IMR-90 (cell line): ENCODE data around the gene MYO1H. TPM values are rescaled to one million over a fixed set of nuclear protein-coding genes. Genes with fewer than 3 reads are reported as not detected.

Experiments
- ATAC-seq: fragments of 200-7000 bp; cut with Tn5 transposase; 2 replicates; pipeline ENCODE4 v1.9.1; 2020; ENCODE audit warnings: low read depth, mild to moderate bottlenecking, moderate library complexity
- BruUV-seq: library from RNA; stranded (reverse); fragments of 400-500 nt; replicated peaks from 2 replicates; lab custom pipeline; 2021; lab: Mats Ljungman, UMichigan
- CTCF ChIA-PET: fragments of 300-600 bp; formaldehyde crosslinking; extraction: SDS; loops from one replicate; lab custom pipeline; 2021; ENCODE audit warnings: antibody characterized with exemption; lab: Yijun Ruan, JAX
- POLR2A ChIA-PET: fragments of 300-600 bp; sonication (Branson Sonifier 250); formaldehyde crosslinking; loops from one replicate; lab custom pipeline; 2022; ENCODE audit warnings: antibody characterized with exemption; ENCODE audit not compliant: unreplicated experiment; lab: Charles Lee
- DNase-seq: peaks from one replicate; pipeline ENCODE4 v3.0.0; 2013
- H2AFZ ChIP-seq: replicated peaks from 2 replicates; pipeline ENCODE3; 2013; ENCODE audit warnings: low read length, mild to moderate bottlenecking; ENCODE audit not compliant: poor library complexity
- H2AK5ac ChIP-seq: 2 replicates; pipeline ENCODE4 v1.6.1; 2013; ENCODE audit warnings: low read depth, low read length, inconsistent platforms
- H2AK9ac ChIP-seq: replicated peaks from 2 replicates; pipeline ENCODE3; 2013; ENCODE audit warnings: mild to moderate bottlenecking, low read depth, low read length, moderate library complexity; ENCODE audit not compliant: poor library complexity
- H2BK120ac ChIP-seq: 2 replicates; pipeline ENCODE4 v1.6.1; 2013; ENCODE audit warnings: low read depth, low read length, inconsistent platforms
- H2BK15ac ChIP-seq: 3 replicates; pipeline ENCODE4 v1.6.1; 2013; ENCODE audit warnings: low read depth, low read length, inconsistent platforms
- H2BK20ac ChIP-seq: 2 replicates; pipeline ENCODE4 v1.6.1; 2013; ENCODE audit warnings: low read depth, mild to moderate bottlenecking, inconsistent platforms, low read length, moderate library complexity
- H2BK5ac ChIP-seq: 2 replicates; pipeline ENCODE4 v1.6.1; 2013; ENCODE audit warnings: mild to moderate bottlenecking, low read depth, low read length, inconsistent platforms; ENCODE audit not compliant: poor library complexity, severe bottlenecking
- H3K14ac ChIP-seq: replicated peaks from 2 replicates; pipeline ENCODE4 v1.6.1; 2013; ENCODE audit warnings: low read depth, low read length, inconsistent platforms
- H3K18ac ChIP-seq: 2 replicates; pipeline ENCODE4 v1.6.1; 2013; ENCODE audit warnings: low read depth, low read length, control low read depth
- H3K23ac ChIP-seq: 2 replicates; pipeline ENCODE4 v1.6.1; 2013; ENCODE audit warnings: low read depth, low read length, inconsistent platforms
- H3K27ac ChIP-seq: 2 replicates; pipeline ENCODE4 v1.5.1; 2013; ENCODE audit warnings: mild to moderate bottlenecking, control low read depth, low read length; ENCODE audit not compliant: insufficient read depth
- H3K27me3 ChIP-seq: 2 replicates; pipeline ENCODE4 v1.6.1; 2013; ENCODE audit warnings: low read length; ENCODE audit not compliant: control insufficient read depth, insufficient read depth
- H3K36me3 ChIP-seq: 2 replicates; pipeline ENCODE4 v1.6.1; 2013; ENCODE audit warnings: low read length, mixed read lengths; ENCODE audit not compliant: control insufficient read depth, insufficient read depth
- H3K4ac ChIP-seq: 2 replicates; pipeline ENCODE4 v1.6.1; 2013; ENCODE audit warnings: low read depth, low read length, inconsistent platforms
- H3K4me1 ChIP-seq: 2 replicates; pipeline ENCODE4 v1.6.1; 2013; ENCODE audit warnings: low read length, mixed read lengths; ENCODE audit not compliant: control insufficient read depth, insufficient read depth
- H3K4me2 ChIP-seq: 2 replicates; pipeline ENCODE4 v1.6.1; 2013; ENCODE audit warnings: low read depth, mild to moderate bottlenecking, control low read depth, low read length, moderate library complexity
- H3K4me3 ChIP-seq: 2 replicates; pipeline ENCODE4 v1.5.1; 2013; ENCODE audit warnings: low read depth, mild to moderate bottlenecking, control low read depth, low read length, moderate library complexity; ENCODE audit not compliant: insufficient read depth
- H3K56ac ChIP-seq: 2 replicates; pipeline ENCODE4 v1.6.1; 2013; ENCODE audit warnings: low read length, inconsistent platforms; ENCODE audit not compliant: insufficient read depth; ENCODE audit errors: extremely low read depth
- H3K79me1 ChIP-seq, 2 experiments: 2 replicates each; pipeline ENCODE4 v1.6.1; 2013; ENCODE audit warnings: low read length in 2 of 2, inconsistent platforms in 1 of 2, low read depth in 1 of 2
- H3K9ac ChIP-seq: 2 replicates; pipeline ENCODE4 v1.6.1; 2013; ENCODE audit warnings: low read depth, low read length, control low read depth
- H3K9me1 ChIP-seq: 2 replicates; pipeline ENCODE4 v1.6.1; 2013; ENCODE audit warnings: low read length, inconsistent platforms; ENCODE audit not compliant: insufficient read depth
- H3K9me3 ChIP-seq: 2 replicates; pipeline ENCODE4 v1.6.1; 2013; ENCODE audit warnings: low read length; ENCODE audit not compliant: control insufficient read depth, insufficient read depth
- H4K20me1 ChIP-seq: 2 replicates; pipeline ENCODE4 v1.6.1; 2013; ENCODE audit warnings: low read length, inconsistent platforms; ENCODE audit not compliant: insufficient read depth
- H4K5ac ChIP-seq: 2 replicates; pipeline ENCODE4 v1.6.1; 2013; ENCODE audit warnings: mild to moderate bottlenecking, low read depth, low read length, control low read depth
- H4K8ac ChIP-seq, 2 experiments: 2 replicates each; pipeline ENCODE4 v1.6.1; 2013; ENCODE audit warnings: low read depth in 2 of 2, low read length in 2 of 2, control low read depth in 1 of 2, inconsistent platforms in 1 of 2
- H4K91ac ChIP-seq: 2 replicates; pipeline ENCODE4 v1.6.1; 2013; ENCODE audit warnings: low read depth, low read length, inconsistent platforms; ENCODE audit not compliant: insufficient read depth
- MAZ ChIP-seq: IDR thresholded peaks from 2 replicates; pipeline ENCODE4 v1.6.1; 2012; ENCODE audit warnings: low read depth, mild to moderate bottlenecking, low read length, improper control_type of control experiment, moderate library complexity, borderline replicate concordance
- POLR2A ChIP-seq: IDR thresholded peaks from 2 replicates; pipeline ENCODE4 v1.6.1; 2012; ENCODE audit warnings: mild to moderate bottlenecking, low read depth, low read length
- RFX5 ChIP-seq: IDR thresholded peaks from 2 replicates; pipeline ENCODE4 v1.8.0; 2012; ENCODE audit warnings: low read depth, mild to moderate bottlenecking, low read length, moderate library complexity
- WGBS, 2 experiments: methylation state at CpG; one replicate each; pipeline versions ENCODE4 v1.1.5 to v1.1.7; 2013; ENCODE audit warnings: missing lambda C conversion rate in 2 of 2; ENCODE audit not compliant: insufficient read length in 1 of 2; ENCODE audit errors: extremely low coverage in 2 of 2; 5-methylcytosine and 5-hydroxymethylcytosine counted together
- dilution Hi-C: fragments of 300-500 bp; cut with HindIII; formaldehyde crosslinking; loops from one replicate; pipeline ENCODE4 v1.14.3; 2018; ENCODE audit warnings: low sequenced_read_pairs; ENCODE audit not compliant: unreplicated experiment
- in situ Hi-C: fragments of 300-500 bp; cut with MboI; formaldehyde crosslinking; loops from 3 replicates; pipeline ENCODE4 v1.14.3; 2019; ENCODE audit warnings: low sequenced_read_pairs, inconsistent platforms, mixed read lengths
- intact Hi-C: fragments of 100-400 bp; cut with micrococcal nuclease; formaldehyde crosslinking; loops from 2 replicates; pipeline ENCODE4 v1.10.0; 2022
- polyA plus RNA-seq, 3 experiments: library from polyadenylated mRNA; depleted of rRNA; stranded (reverse); fragments of >200 nt; gene quantifications; 2 replicates each; pipeline ENCODE4 v1.2.3, GENCODE V29; 2012; ENCODE audit warnings: low replicate concordance in 1 of 3
- total RNA-seq: library from RNA; depleted of rRNA; stranded (reverse); fragments of >200 nt; gene quantifications from 2 replicates; pipeline ENCODE4 v1.2.3, GENCODE V29; 2012

MYO1H gene
- total and polyA plus RNA-seq, 2 of the 4 experiments (the other 2 are of a cell fraction), result not detected

- Histone ChIP-seq H3K9me1 (peaks cover 42% of the 10 kb centered on the region), H2BK20ac (peak overlapping the region; percentile 88), H3K18ac (peak overlapping the region; percentile 82), H3K9ac (peak overlapping the region; percentile 63), H3K9me3 (no peaks in the 10 kb centered on the region), H2BK5ac (peak overlapping the region; percentile 95), H3K23ac (peak overlapping the region; percentile 92), H3K14ac (peak overlapping the region; percentile 88), H2AK9ac (peak overlapping the region; percentile 73), H2AK5ac (peak overlapping the region; percentile 98), H3K4me1 (peaks cover 53% of the 10 kb centered on the region), H3K4ac (peak overlapping the region; percentile 98), H3K36me3 (peaks cover 33% of the 10 kb centered on the region), H4K91ac (peak overlapping the region; percentile 98), H2BK15ac (peak overlapping the region; percentile 86; the same call in 2 of the 3 replicates), H3K27ac (peak overlapping the region; percentile 99), H3K27me3 (no peaks in the 10 kb centered on the region), H4K20me1 (peaks cover 16% of the 10 kb centered on the region; the same call in 1 of the 2 replicates), H4K5ac (peak overlapping the region; percentile 93), H4K8ac (peak overlapping the region; percentile 81 to 96), H3K4me3 (no peak overlapping the region), H3K4me2 (no peak overlapping the region), H2AFZ (no peak overlapping the region), H3K56ac (peak overlapping the region; percentile 72), H2BK120ac (peak overlapping the region; percentile 93), H3K79me1 (peaks cover 44 to 85% of the 10 kb centered on the region in 2 experiments)
- CTCF ChIA-PET, result interaction anchor here (2.0 kb wide), 1 partner anchor 29 kb away, joined by 4 read pairs; no protein-coding TSS in a partner anchor
- intact Hi-C loops (no loop called here), in situ Hi-C loops (no loop called here), dilution Hi-C loops (no loop called here)
- POLR2A ChIA-PET, result no interaction called here
- DNase-seq (peak; percentile 62), ATAC-seq (no peak)
- BruUV-seq, result no TSS peak
- no peak for TF ChIP-seq RFX5
- no peak for TF ChIP-seq POLR2A
- peak; percentile 41; the same call in 1 of the 2 replicates for TF ChIP-seq MAZ
- 77% methylated on average over 3 of the region's 8 CpGs; no CpG with 5 or more reads in 1 of the 2 experiments for WGBS, 2 experiments
These were observed 113.5 kb downstream of the MYO1H start for GRCh38 chr12:109461049-109461845.
